HG02970 (cell line): ENCODE data around the gene ZNF512B.

Experiments used
- ATAC-seq: cut with Tn5 transposase; IDR thresholded peaks from one replicate; pipeline ENCODE4 v1.9.1; 2021; ENCODE audit warnings: mild to moderate bottlenecking, moderate library complexity, moderate number of reproducible peaks; ENCODE audit not compliant: unreplicated experiment, low FRiP score

Gene ZNF512B

GRCh38 chr20:63951398-63952209 lies 18.1 kb downstream of the ZNF512B start:
- no peak for ATAC-seq

GRCh38 chr20:63950701-63951397 lies 18.9 kb downstream of the ZNF512B start:
- no peak for ATAC-seq

- no peak for ATAC-seq
These were observed 21.9 kb downstream of the ZNF512B start for GRCh38 chr20:63947638-63948456.

- no peak for ATAC-seq
These were observed 22.6 kb downstream of the ZNF512B start for GRCh38 chr20:63946986-63947637.

GRCh38 chr20:63945921-63946920 lies 23.5 kb downstream of the ZNF512B start:
- ATAC-seq: no peak

GRCh38 chr20:63945031-63945658 lies 24.6 kb downstream of the ZNF512B start:
- no peak for ATAC-seq

- no peak for ATAC-seq
These were observed 25.4 kb downstream of the ZNF512B start for GRCh38 chr20:63944078-63944941.

- ATAC-seq: no peak
These were observed 26.0 kb downstream of the ZNF512B start for GRCh38 chr20:63943808-63944077.

GRCh38 chr20:63942969-63943807 lies 26.5 kb downstream of the ZNF512B start:
- ATAC-seq: no peak

GRCh38 chr20:63942250-63942951 lies 27.3 kb downstream of the ZNF512B start:
- no peak for ATAC-seq

GRCh38 chr20:63941282-63942081 lies 28.2 kb downstream of the ZNF512B start:
- ATAC-seq: no peak

GRCh38 chr20:63940472-63941266 lies 29.1 kb downstream of the ZNF512B start:
- ATAC-seq: no peak

GRCh38 chr20:63940071-63940471 lies 29.7 kb downstream of the ZNF512B start:
- ATAC-seq: no peak

GRCh38 chr20:63939061-63939935 lies 30.4 kb downstream of the ZNF512B start:
- ATAC-seq: no peak
